Posterior vena cava (tissue), 2 donors: ENCODE results near the gene SOCS4. TPM values are rescaled to one million over a fixed set of nuclear protein-coding genes. Genes with fewer than 3 reads are reported as not detected.
"Not testable (repeated sequence)": the region's sequence is repeated elsewhere in the genome, so short reads cannot be mapped to it uniquely, and the experiment has no call there.

ENCODE experiments used
- DNase-seq: peaks from one replicate; pipeline ENCODE4 v3.0.0-alpha.2; 2020; ENCODE audit warnings: low spot score
- intact Hi-C, 2 donors: fragments of 100-400 bp; cut with DNase I; formaldehyde crosslinking; loops; one replicate each; pipeline versions ENCODE4 v1.14.1 to v1.14.2; 2022 to 2023
- total RNA-seq, 2 donors: library from RNA; stranded (reverse); fragmentation: NEBNext Ultra II Directional; extraction: Animal tissue kit (Norgen Biotek cat#: 25700); gene quantifications; one replicate each; pipeline ENCODE4 v1.2.1, GENCODE V29; 2021
- donor health status: DM: yes; HTN: yes; CAD: no.
- donor health status: DM: yes; HTN: yes; CAD: no.

SOCS4 gene
- total RNA-seq, 2 donors from 2014 or later: 34.3 to 48.1 TPM

DNA sequence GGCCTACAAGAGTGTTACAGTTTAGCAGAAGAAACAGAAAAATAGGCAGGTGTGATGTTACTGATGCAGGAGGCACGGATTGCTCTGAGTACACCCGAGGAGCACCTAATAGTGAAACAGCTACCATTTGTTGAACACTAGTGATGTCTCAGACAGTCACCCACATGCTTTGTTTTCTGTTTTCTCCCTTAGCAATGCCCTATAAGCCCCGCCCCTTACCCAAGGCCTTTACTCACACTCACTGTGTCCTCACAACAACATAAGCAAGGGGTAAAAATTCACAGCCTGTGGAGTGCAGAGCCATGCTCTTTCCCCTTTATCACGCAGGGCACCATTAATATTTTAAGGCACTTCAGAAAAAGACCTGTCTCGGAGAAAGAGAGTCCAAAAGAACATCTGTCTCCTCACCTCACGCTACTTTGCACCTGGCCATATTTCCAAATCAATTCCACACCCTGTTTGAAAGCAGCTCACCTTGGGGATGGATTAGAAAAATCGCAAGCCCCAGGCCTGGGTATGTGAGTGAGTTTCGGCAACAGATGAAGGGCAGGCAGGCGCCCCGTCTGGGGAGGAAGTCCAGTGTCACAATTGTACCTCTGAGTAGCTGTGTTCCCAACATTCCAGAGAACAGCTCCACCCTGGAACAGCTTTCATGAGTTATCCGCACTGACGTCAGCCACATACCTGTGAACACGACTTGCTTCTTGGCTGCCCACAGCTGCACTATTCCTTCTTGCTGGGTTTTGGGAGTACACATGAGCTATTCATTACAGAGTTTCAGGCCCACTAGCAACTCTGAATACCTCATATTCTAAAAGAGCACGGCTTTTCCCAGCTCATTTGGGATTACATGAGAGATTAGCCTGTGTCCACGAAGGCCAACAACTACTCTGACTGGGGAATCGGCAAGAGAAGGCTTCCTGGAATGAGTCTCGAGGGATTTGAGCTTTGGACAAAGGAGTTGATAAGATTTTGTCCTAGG is 50.4 kb downstream of the SOCS4 start:
- no peak for DNase-seq
- intact Hi-C loops: no loop called here

DNA sequence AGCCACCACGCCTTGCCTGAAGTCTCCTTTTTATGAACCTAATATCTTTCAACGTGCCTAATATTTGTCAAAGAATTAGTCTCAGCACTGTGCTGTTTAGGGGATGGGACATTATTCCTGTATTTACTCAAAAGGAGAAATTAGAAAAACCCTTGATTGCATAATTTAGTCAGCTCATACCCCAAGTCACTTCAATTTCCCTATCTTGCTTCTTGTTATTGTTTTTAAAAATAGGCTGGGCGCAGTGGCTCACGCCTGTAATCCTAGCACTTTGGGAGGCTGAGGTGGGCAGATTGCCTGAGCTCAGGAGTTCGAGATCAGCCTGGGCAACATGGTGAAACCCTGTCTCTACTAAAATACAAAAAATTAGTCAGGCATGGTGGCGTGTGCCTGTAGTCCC is 52.9 kb downstream of the SOCS4 start:
- intact Hi-C loops, DNase-seq: not testable (repeated sequence)

DNA sequence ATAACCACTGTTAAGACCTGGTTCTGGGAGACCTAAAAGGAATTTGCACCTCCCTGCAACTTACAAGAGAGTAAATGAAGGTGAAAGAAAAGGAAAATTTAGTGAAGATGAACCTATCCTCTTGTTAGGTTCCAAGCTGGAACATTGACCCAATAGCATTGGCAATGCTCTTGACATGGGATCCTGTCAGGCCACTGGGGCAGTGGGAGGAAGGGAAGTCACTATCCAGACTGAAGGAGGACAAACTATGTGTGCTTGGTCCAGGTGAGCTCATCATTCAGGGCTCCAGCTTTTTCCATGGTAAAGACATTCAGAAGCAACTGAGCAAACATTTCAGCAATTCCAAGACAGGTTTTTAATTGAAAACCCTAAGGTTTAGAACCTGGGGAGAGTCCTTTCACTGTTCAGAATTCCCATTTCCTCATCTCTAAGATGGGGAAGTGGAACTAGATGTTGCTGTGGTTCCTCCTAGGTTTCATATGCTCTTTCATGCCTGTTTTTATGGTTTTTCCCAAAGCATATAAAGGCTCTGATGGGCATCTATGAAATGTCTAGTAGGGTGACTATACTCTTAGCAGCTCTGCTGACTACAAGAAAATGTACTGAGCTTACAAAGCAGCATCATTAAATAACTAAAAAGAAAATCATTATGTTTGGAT is 57.5 kb downstream of the SOCS4 start:
- DNase-seq: no peak
- intact Hi-C loops: no loop called here

DNA sequence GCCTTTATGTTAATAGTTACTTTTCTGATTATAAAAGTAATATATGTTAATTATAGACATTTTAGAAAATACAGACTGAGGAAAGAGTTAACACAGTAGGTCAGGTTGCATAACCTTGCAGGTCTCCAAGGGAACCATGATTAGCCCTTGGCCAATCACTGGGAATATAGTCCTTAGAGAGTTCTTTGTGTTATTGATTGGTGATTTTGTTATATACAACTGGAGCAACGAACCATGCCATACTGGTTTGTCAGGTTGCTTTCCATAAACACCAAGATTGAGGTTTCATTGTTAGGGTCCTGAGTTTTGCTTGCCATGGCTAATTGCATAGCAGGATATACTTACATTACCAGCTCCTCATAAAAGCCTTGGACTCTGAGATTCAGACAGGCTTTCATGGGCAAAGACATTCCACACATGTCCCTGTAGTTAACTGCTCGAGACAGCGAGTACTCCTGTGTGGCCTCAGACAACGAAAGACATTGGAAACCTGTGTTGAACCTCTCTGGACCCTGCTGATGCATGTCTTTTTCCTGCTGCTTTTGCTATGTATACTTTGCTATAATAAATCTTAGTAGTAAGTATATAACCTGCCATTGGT is 58.1 kb downstream of the SOCS4 start:
- intact Hi-C loops: no loop called here
- DNase-seq: no peak

DNA sequence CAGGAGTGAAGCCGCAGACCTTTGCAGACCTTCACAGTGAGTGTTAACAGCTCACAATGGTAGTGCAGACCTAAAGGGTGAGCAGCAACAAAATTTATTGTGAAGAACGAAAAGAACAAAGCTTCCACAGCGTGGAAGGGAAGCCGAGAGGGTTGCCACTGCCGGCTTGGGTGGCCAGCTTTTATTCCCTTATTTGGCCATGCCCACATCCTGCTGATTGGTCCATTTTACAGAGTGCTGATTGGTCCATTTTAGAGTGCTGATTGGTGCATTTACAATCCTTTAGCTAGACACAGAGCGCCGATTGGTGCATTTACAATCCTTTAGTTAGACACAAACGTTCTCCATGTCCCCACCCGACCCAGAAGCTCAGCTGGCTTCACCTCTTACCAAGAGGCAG is 59.9 kb downstream of the SOCS4 start:
- intact Hi-C loops: no loop called here
- DNase-seq: no peak

DNA sequence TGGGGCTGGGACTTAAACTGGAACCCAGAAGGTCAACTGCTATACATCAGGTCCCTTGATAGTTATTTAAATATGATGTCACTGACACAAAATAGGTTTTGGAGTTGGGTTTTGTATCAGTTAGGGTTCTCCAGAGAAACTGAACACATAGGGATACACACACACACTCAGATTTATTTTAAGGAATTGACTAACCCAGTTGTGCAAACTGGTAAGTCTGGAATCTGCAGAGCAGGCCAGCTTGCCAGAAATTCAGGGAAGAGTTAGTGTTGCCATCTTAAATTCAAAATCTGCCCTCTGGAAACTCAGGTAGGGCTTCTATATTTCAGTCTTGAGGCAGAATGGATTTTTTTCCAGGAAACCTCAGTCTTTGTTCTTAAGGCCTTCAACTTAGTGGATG is 61.3 kb downstream of the SOCS4 start:
- intact Hi-C loops: no loop called here
- DNase-seq: no peak

DNA sequence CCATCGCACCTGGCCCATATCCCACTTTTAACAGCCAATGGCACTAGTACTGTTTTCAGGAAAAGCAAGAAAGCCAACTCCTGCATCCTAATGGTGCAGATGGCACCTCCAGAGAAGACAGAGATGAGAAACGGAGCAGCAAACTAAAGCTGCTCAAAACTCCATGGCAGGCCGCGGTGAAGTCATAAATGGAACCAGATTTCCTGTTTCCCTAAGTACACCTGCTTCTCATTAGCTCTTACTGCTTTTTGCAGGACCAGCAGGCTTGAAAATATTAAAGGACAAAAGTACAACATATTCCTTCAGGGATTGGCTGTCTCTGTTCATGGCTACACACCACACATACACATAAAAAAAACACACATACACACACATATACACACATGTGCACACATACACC is 65.3 kb downstream of the SOCS4 start:
- intact Hi-C loops: loop anchor here (5.0 to 10.0 kb wide), 3 partner anchors 40 to 1438 kb away; no protein-coding TSS in a partner anchor
- no peak for DNase-seq

DNA sequence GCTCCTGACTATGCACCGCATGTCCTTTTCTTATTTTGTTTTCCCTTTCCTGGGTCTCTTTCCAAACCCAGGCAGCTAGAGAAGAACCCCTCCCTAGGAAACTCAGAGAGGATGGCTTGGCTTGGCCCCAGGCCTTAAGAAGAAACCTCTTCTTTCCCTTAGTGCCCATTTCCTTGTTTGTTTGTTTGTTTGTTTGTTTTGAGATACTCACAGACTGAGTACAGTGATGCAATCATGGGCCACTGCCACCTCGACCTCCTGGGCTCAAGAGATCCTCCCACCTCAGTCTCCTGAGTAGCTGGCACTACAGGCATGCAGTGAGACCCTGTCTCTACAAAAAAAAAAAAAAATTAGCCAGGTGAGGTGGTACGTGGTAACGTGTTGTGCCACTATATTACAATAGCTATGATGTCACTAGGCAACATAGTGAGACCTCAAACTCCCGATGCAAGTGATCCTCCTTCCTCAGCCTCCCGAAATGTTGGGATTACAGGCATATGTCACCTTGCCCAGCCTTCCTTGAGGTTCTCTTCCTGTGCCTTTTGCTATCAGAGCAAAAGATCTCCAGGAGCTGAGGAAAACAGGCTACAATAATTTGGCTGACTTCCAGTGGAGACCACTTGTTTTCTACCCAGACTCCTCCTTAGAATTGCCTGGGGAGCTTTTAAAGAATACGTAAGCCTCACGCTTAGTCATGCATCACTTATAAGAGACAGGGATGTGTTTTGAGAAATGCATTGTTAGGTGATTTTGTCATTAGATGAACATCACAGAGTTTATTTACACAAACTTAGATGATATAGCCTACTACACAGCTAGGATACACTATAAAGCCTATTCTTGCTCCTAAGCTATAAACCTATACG is 67.5 kb downstream of the SOCS4 start:
- intact Hi-C loops: loop anchor here (5.0 to 10.0 kb wide), 3 partner anchors 38 to 1440 kb away; no protein-coding TSS in a partner anchor
- no peak for DNase-seq

DNA sequence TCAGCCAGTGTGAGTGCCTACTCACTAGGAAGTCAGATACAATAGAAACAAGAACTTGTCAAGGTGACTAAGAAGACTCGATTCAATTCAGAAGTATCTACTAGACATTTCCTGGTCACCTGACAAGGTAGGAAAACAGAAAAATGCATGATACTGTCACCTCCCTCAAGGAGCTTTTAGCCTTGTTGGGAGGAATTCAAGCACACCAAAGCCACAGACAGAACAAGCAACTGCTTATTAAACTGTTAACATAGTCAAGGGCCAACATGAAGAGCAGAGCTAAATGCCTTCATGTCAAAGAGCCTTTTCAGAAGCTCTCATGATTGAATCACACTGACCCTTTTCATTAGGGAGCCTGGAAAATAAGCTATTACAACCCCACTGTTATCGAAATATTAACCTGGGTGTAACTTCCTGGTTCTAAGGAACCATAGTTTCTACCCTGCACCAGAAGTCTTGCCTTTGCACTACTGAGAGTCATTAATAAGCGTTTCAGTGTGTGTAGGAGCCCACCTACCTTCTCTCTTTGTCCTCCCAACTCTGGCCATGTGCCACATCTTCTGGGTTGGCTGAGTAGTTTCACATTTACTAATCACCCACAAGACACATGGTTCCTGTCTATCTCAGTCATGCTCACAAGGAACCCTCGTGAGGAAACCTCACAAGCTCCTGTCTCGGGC is 71.0 kb downstream of the SOCS4 start:
- intact Hi-C loops: loop anchor here in 1 of 2 donors (10.0 kb wide), 1 partner anchor 1443 kb away; no protein-coding TSS in a partner anchor

DNA sequence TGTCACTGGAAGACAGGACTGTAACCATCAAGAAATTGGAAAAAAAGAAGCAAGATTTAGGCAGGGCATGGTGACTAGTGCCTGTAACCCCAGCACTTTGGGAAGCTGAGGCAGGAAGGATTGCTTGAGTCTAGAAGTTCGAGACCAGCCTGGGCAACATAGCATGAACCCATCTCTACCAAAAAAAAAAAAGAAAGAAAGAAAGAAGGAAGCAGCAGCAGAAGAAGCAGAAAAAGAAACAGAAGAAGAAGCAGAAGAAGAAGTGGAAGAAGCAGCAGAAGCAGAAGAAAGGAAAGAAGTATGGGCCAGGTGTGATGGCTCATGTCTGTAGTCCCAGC is 71.5 kb downstream of the SOCS4 start:
- intact Hi-C loops: loop anchor here in 1 of 2 donors (10.0 kb wide), 1 partner anchor 1444 kb away; no protein-coding TSS in a partner anchor
- no peak for DNase-seq

More for the DNA sequence above, 71.0 kb downstream of the SOCS4 start:
- no peak for DNase-seq

Other genes starting within 250 kb of the SOCS4 start
- gene GCH1, start 124.4 kb upstream of the SOCS4 start, total RNA-seq: 1 to 10 TPM; 6.9 to 9.3 TPM
- gene WDHD1, start 137 bp upstream of the SOCS4 start, total RNA-seq: 1 to 10 TPM; 3.0 to 4.5 TPM
- gene MAPK1IP1L, start 24.4 kb downstream of the SOCS4 start, total RNA-seq: 10 to 100 TPM; 90.2 to 97.5 TPM
- gene LGALS3, start 102.0 kb downstream of the SOCS4 start, total RNA-seq: 100 to 1,000 TPM; 148 to 189 TPM
- under 1 TPM; 0.10 to 0.69 TPM for gene DLGAP5, start 164.3 kb downstream of the SOCS4 start, total RNA-seq
- gene FBXO34, start 244.2 kb downstream of the SOCS4 start, total RNA-seq: 10 to 100 TPM; 15.4 to 20.5 TPM